Astrocyte (in vitro differentiated cells and primary cell): ENCODE data around the gene LDLRAD4. TPM values are rescaled to one million over a fixed set of nuclear protein-coding genes. Genes with fewer than 3 reads are reported as not detected.

ENCODE experiments used
- DNase-seq: peaks from one replicate; pipeline ENCODE4 v3.0.0-alpha.2; 2010; ENCODE audit warnings: low read depth
- FAIRE-seq: peaks from 2 replicates; lab custom pipeline; 2011; peaks lifted over from hg19 to GRCh38; lab: Jason Lieb, UNC
- H2AFZ ChIP-seq: 2 replicates; pipeline ENCODE4 v1.6.0; 2012; ENCODE audit warnings: low read depth, low read length, inconsistent platforms
- H3K27ac ChIP-seq: 2 replicates; pipeline ENCODE4 v1.5.1; 2011; ENCODE audit warnings: low read depth, low read length, inconsistent platforms
- H3K27me3 ChIP-seq: 2 replicates; pipeline ENCODE4 v1.6.0; 2011; ENCODE audit warnings: low read length, inconsistent platforms; ENCODE audit not compliant: insufficient read depth
- H3K36me3 ChIP-seq: 2 replicates; pipeline ENCODE4 v1.5.1; 2011; ENCODE audit warnings: low read length, inconsistent platforms; ENCODE audit not compliant: insufficient read depth
- H3K4me1 ChIP-seq: 2 replicates; pipeline ENCODE4 v1.5.1; 2011; ENCODE audit warnings: low read length, inconsistent platforms; ENCODE audit not compliant: insufficient read depth
- H3K4me2 ChIP-seq: 2 replicates; pipeline ENCODE4 v1.6.0; 2012; ENCODE audit warnings: low read length, inconsistent platforms
- H3K4me3 ChIP-seq: 2 replicates; pipeline ENCODE4 v1.5.1; 2011; ENCODE audit warnings: low read depth, mild to moderate bottlenecking, low read length, inconsistent platforms; ENCODE audit not compliant: insufficient read depth
- H3K79me2 ChIP-seq: 2 replicates; pipeline ENCODE4 v1.6.0; 2012; ENCODE audit warnings: mild to moderate bottlenecking, low read length, inconsistent platforms; ENCODE audit not compliant: insufficient read depth
- H3K9ac ChIP-seq: 2 replicates; pipeline ENCODE4 v1.6.0; 2012; ENCODE audit warnings: mild to moderate bottlenecking, low read length, inconsistent platforms
- H3K9me3 ChIP-seq: 2 replicates; pipeline ENCODE4 v1.5.1; 2012; ENCODE audit warnings: low read depth, mild to moderate bottlenecking, low read length, inconsistent platforms; ENCODE audit not compliant: insufficient read depth
- H4K20me1 ChIP-seq: 2 replicates; pipeline ENCODE4 v1.6.0; 2012; ENCODE audit warnings: low read length, inconsistent platforms; ENCODE audit not compliant: insufficient read depth
- H3K27ac Mint-ChIP-seq: one replicate; pipeline ENCODE4 v1.8.0; 2021; ENCODE audit warnings: mild to moderate bottlenecking, mixed read lengths; ENCODE audit not compliant: unreplicated experiment
- H3K27me3 Mint-ChIP-seq: one replicate; pipeline ENCODE4 v1.8.0; 2021; ENCODE audit warnings: low read depth, mixed read lengths; ENCODE audit not compliant: unreplicated experiment
- H3K36me3 Mint-ChIP-seq: one replicate; pipeline ENCODE4 v1.8.0; 2021; ENCODE audit warnings: low read depth, mixed read lengths; ENCODE audit not compliant: unreplicated experiment
- H3K4me1 Mint-ChIP-seq: one replicate; pipeline ENCODE4 v1.8.0; 2021; ENCODE audit warnings: low read depth, mixed read lengths; ENCODE audit not compliant: unreplicated experiment
- H3K4me3 Mint-ChIP-seq: one replicate; pipeline ENCODE4 v1.8.0; 2021; ENCODE audit warnings: mild to moderate bottlenecking, moderate library complexity, mixed read lengths; ENCODE audit not compliant: unreplicated experiment
- H3K9me3 Mint-ChIP-seq: one replicate; pipeline ENCODE4 v1.8.0; 2021; ENCODE audit warnings: mild to moderate bottlenecking, mixed read lengths; ENCODE audit not compliant: unreplicated experiment
- EZH2 ChIP-seq: IDR thresholded peaks from 2 replicates; pipeline ENCODE4 v1.6.1; 2012; ENCODE audit warnings: mild to moderate bottlenecking, low read length, inconsistent platforms; ENCODE audit not compliant: insufficient read depth
- total RNA-seq: library from RNA; stranded (reverse); gene quantifications from 2 replicates; pipeline ENCODE4 v1.2.1, GENCODE V29; 2021
- TF ChIP-seq, protein P1 (sequence below): IDR thresholded peaks from 2 replicates; pipeline ENCODE4 v1.5.1; 2011; ENCODE audit warnings: low read depth, mild to moderate bottlenecking, inconsistent platforms, low read length, moderate library complexity; ENCODE audit not compliant: insufficient read depth

The LDLRAD4 gene
- total RNA-seq, 1 donor from 2014 or later: 26.0 TPM

DNA sequence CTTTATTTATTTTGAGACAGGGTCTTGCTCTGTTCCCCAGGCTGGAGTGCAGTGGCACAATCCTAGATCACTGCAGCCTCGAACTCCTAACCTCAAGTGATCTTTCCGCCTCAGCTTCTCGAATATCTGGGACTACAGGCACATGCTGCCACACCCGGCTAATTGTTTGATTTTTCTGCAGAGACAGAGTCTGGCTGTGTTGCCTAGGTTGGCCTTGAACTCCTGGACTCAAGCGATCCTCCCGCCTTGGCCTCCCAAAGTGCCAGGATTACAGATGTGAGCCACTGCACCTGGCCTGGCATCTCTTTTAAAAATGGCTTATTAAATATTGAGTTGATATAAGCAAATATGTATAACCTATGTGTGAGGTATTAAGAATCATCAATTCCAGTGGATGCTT is 298.3 kb downstream of the LDLRAD4 start:
- Histone ChIP-seq H3K4me3 (no peak overlapping the region), H3K36me3 (no peaks in the 10 kb centered on the region), H3K27me3 (peaks cover 6% of the 10 kb centered on the region), H2AFZ (no peak overlapping the region), H3K9ac (no peak overlapping the region), H3K4me2 (no peak overlapping the region), H3K4me1 (no peaks in the 10 kb centered on the region), H3K9me3 (no peaks in the 10 kb centered on the region), H3K79me2 (no peaks in the 10 kb centered on the region), H4K20me1 (no peaks in the 10 kb centered on the region), H3K27ac (no peak overlapping the region)
- FAIRE-seq (no peak), DNase-seq (no peak)
- Mint-ChIP-seq H3K36me3 (peaks cover 26% of the 10 kb centered on the region), H3K4me1 (peaks cover 14% of the 10 kb centered on the region), H3K27ac (no peak overlapping the region), H3K9me3 (peaks cover 13% of the 10 kb centered on the region), H3K27me3 (no peaks in the 10 kb centered on the region), H3K4me3 (no peak overlapping the region)
- TF ChIP-seq, protein P1, sequence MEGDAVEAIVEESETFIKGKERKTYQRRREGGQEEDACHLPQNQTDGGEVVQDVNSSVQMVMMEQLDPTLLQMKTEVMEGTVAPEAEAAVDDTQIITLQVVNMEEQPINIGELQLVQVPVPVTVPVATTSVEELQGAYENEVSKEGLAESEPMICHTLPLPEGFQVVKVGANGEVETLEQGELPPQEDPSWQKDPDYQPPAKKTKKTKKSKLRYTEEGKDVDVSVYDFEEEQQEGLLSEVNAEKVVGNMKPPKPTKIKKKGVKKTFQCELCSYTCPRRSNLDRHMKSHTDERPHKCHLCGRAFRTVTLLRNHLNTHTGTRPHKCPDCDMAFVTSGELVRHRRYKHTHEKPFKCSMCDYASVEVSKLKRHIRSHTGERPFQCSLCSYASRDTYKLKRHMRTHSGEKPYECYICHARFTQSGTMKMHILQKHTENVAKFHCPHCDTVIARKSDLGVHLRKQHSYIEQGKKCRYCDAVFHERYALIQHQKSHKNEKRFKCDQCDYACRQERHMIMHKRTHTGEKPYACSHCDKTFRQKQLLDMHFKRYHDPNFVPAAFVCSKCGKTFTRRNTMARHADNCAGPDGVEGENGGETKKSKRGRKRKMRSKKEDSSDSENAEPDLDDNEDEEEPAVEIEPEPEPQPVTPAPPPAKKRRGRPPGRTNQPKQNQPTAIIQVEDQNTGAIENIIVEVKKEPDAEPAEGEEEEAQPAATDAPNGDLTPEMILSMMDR: no peak
- no peak for TF ChIP-seq EZH2

DNA sequence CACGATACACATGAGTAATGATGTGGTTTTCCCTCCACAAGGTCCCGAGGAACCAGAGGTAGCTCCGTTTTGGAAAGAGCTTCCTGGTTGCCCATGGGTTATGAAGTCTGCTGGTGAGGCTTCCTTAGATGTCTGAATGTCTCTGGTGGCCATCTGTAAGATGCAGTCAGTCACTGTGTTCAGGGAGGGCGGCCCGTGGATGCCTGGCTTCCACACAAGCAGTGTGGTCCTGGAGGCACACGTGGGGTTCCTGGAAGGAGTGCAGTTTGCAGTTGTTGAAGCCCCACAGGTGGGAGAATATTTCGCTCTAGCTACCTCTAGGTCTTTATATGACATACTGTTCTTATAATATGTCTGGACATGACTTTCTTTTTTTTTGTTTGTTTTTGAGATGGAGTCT is 298.8 kb downstream of the LDLRAD4 start:
- H3K9ac ChIP-seq: no peak overlapping the region
- Mint-ChIP-seq H3K36me3 (peaks cover 26% of the 10 kb centered on the region), H3K4me1 (peaks cover 14% of the 10 kb centered on the region), H3K9me3 (peaks cover 13% of the 10 kb centered on the region), H3K27me3 (no peaks in the 10 kb centered on the region), H3K4me3 (no peak overlapping the region), H3K27ac (no peak overlapping the region)
- no peak overlapping the region for H3K4me3 ChIP-seq
- FAIRE-seq: no peak
- TF ChIP-seq, protein P1: no peak
- TF ChIP-seq EZH2: no peak
- no peaks in the 10 kb centered on the region for H4K20me1 ChIP-seq
- H2AFZ ChIP-seq: no peak overlapping the region
- H3K27ac ChIP-seq: no peak overlapping the region
- H3K4me2 ChIP-seq: no peak overlapping the region
- H3K79me2 ChIP-seq: no peaks in the 10 kb centered on the region
- H3K9me3 ChIP-seq: no peaks in the 10 kb centered on the region
- DNase-seq: no peak
- peaks cover 6% of the 10 kb centered on the region for H3K27me3 ChIP-seq
- no peaks in the 10 kb centered on the region for H3K4me1 ChIP-seq
- H3K36me3 ChIP-seq: no peaks in the 10 kb centered on the region

DNA sequence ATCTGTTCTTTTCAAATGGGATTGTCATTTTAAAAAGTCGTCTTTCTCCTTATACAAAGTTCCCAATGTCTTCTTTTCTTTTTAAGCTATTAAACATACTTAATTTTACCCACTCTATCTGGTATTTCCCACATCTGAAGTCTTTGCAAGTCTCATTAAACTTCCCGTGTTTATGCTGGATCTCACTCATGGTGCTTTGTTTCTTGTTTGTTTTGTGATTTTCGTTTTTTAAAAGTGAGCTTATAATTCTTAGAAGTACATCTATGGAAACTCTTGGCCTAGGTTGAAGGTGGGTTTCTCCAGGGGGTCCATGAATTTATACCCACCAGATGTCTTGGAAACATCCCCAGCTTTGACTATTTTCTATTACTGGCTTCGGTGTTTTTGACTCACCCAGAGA is 299.8 kb downstream of the LDLRAD4 start:
- Histone ChIP-seq H3K27ac (no peak overlapping the region), H2AFZ (no peak overlapping the region), H3K36me3 (no peaks in the 10 kb centered on the region), H3K9ac (no peak overlapping the region), H3K4me3 (no peak overlapping the region), H3K4me1 (no peaks in the 10 kb centered on the region), H3K9me3 (no peaks in the 10 kb centered on the region), H3K79me2 (no peaks in the 10 kb centered on the region), H3K27me3 (peaks cover 4% of the 10 kb centered on the region), H4K20me1 (no peaks in the 10 kb centered on the region), H3K4me2 (no peak overlapping the region)
- Mint-ChIP-seq H3K27me3 (no peaks in the 10 kb centered on the region), H3K4me1 (peaks cover 9% of the 10 kb centered on the region), H3K36me3 (peaks cover 26% of the 10 kb centered on the region), H3K9me3 (peaks cover 13% of the 10 kb centered on the region), H3K4me3 (no peak overlapping the region), H3K27ac (no peak overlapping the region)
- no peak for DNase-seq
- FAIRE-seq: no peak
- TF ChIP-seq, protein P1: no peak
- no peak for TF ChIP-seq EZH2
